Measurements from ENCODE around the gene SLC39A5. TPM values are rescaled to one million over a fixed set of nuclear protein-coding genes. Genes with fewer than 3 reads are reported as not detected.

Gene SLC39A5, protein sequence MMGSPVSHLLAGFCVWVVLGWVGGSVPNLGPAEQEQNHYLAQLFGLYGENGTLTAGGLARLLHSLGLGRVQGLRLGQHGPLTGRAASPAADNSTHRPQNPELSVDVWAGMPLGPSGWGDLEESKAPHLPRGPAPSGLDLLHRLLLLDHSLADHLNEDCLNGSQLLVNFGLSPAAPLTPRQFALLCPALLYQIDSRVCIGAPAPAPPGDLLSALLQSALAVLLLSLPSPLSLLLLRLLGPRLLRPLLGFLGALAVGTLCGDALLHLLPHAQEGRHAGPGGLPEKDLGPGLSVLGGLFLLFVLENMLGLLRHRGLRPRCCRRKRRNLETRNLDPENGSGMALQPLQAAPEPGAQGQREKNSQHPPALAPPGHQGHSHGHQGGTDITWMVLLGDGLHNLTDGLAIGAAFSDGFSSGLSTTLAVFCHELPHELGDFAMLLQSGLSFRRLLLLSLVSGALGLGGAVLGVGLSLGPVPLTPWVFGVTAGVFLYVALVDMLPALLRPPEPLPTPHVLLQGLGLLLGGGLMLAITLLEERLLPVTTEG
- 0.15 TPM in 1 of 2 replicates, not detected in the other for total RNA-seq (2021)
- long read RNA-seq = 0 reads

DNA sequence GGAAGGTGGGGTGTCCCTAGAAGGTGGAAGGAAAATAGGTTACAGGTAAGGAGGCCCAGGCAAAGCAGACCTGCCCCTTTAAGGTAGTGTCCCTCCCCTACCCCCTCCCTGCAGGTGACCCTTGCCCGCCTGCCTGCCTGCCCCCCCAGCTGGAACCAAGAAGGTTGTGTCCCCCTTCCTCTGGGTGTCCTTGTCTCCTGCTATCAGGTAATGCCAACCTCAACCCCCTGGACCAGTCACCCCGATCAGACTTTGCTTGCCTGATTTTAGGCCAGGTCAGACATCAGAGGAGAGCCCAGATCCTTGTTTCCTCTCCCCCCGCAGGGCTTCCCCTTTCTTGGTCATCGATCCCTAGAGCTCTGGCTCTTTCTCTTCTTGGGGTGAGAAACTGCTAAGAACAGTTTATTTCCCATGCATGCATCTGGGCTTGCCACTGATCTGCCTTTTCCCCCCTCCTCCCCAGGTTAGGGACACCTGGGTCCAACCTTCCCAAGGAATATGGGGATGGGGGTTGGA is at the start of gene SLC39A5:
SLC39A5 (plus strand) TSS at position 136 of the 516 bp plus-strand sequence. CDS start 1,224 bp downstream, outside the sequence.
- H3K14ac ChIP-seq (ENCODE audit: insufficient read depth, low read length) = no peak within 1 kb of the TSS
- peaks cover 2 to 17% (median 10%) of the 10 kb centered on the region in 3 experiments; a peak in 5 of 7 replicates for H3K36me3 Mint-ChIP-seq (ENCODE audit: insufficient read depth in 1 of 3, low read depth in 3 of 3)
- H3K4me1 Mint-ChIP-seq = peaks cover 15 to 18% of the 10 kb centered on the region in 2 experiments
- WGBS (ENCODE audit: extremely low coverage, insufficient read length, low lambda C conversion rate) = no CpG with 5 or more reads among the region's 4 CpGs
- no peak within 1 kb of the TSS for H2BK120ac ChIP-seq (ENCODE audit: low read depth, low read length, poor library complexity, severe bottlenecking)
- no peak within 1 kb of the TSS for H2BK15ac ChIP-seq (ENCODE audit: low read depth, low read length)
- no peak within 1 kb of the TSS for H3K56ac ChIP-seq (ENCODE audit: insufficient read length, low read depth, low read length)
- H2BK20ac ChIP-seq (ENCODE audit: low read depth, low read length, poor library complexity, severe bottlenecking) = no peak within 1 kb of the TSS
- H3K9ac ChIP-seq (ENCODE audit: extremely low read depth, insufficient read length, low read length) = no peak within 1 kb of the TSS
- no peak within 1 kb of the TSS for H2BK5ac ChIP-seq (ENCODE audit: insufficient read length, low read length)
- DNase-seq = no peak
- TF ChIP-seq, protein P1, sequence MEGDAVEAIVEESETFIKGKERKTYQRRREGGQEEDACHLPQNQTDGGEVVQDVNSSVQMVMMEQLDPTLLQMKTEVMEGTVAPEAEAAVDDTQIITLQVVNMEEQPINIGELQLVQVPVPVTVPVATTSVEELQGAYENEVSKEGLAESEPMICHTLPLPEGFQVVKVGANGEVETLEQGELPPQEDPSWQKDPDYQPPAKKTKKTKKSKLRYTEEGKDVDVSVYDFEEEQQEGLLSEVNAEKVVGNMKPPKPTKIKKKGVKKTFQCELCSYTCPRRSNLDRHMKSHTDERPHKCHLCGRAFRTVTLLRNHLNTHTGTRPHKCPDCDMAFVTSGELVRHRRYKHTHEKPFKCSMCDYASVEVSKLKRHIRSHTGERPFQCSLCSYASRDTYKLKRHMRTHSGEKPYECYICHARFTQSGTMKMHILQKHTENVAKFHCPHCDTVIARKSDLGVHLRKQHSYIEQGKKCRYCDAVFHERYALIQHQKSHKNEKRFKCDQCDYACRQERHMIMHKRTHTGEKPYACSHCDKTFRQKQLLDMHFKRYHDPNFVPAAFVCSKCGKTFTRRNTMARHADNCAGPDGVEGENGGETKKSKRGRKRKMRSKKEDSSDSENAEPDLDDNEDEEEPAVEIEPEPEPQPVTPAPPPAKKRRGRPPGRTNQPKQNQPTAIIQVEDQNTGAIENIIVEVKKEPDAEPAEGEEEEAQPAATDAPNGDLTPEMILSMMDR (conservative IDR thresholded peaks at IDR 0.05) = no peak
- H4K5ac ChIP-seq (ENCODE audit: insufficient read length, low read depth, low read length) = no peak within 1 kb of the TSS
- no peaks in the 10 kb centered on the region for H3K79me2 ChIP-seq (ENCODE audit: insufficient read depth, low read length)
- H2AK5ac ChIP-seq (ENCODE audit: insufficient read length, low read length) = no peak within 1 kb of the TSS
- no peaks in the 10 kb centered on the region; a peak in 1 of 5 replicates for H3K9me3 Mint-ChIP-seq
- no peak within 1 kb of the TSS for H3K23ac ChIP-seq (ENCODE audit: insufficient read length, low read depth, low read length)
- peaks cover 3% of the 10 kb centered on the region for H4K20me1 ChIP-seq (ENCODE audit: control insufficient read depth, insufficient read depth, insufficient read length)
- no peak within 1 kb of the TSS; a peak in 1 of 5 replicates for H3K4me3 Mint-ChIP-seq
- no peak within 1 kb of the TSS for H2AFZ ChIP-seq (ENCODE audit: low read length)
- peaks cover 9% of the 10 kb centered on the region for H3K27me3 Mint-ChIP-seq (ENCODE audit: low read depth)
- no peak within 1 kb of the TSS for H4K8ac ChIP-seq (replicated peaks; ENCODE audit: insufficient read length, low read depth, low read length)
- H4K91ac ChIP-seq (ENCODE audit: insufficient read length, low read depth, low read length) = no peak within 1 kb of the TSS
- H3K18ac ChIP-seq (ENCODE audit: insufficient read length, low read depth, low read length) = no peak within 1 kb of the TSS
- H3K4me1 ChIP-seq (ENCODE audit: insufficient read depth, low read length) = no peaks in the 10 kb centered on the region
- H3K27ac Mint-ChIP-seq = no peak within 1 kb of the TSS; a peak in 1 of 7 replicates
- no peaks in the 10 kb centered on the region for H3K79me1 ChIP-seq (ENCODE audit: insufficient read depth, low read depth, low read length, poor library complexity, severe bottlenecking)
- H3K23me2 ChIP-seq (ENCODE audit: insufficient read length, low read depth, low read length, poor library complexity, severe bottlenecking) = no peaks in the 10 kb centered on the region
- no peak within 1 kb of the TSS for H3K4ac ChIP-seq (ENCODE audit: low read depth, low read length)
- H3K9me3 ChIP-seq (ENCODE audit: control insufficient read depth, low read depth, low read length) = no peaks in the 10 kb centered on the region
- H3T11ph ChIP-seq (ENCODE audit: low read length) = no peak within 1 kb of the TSS
- H3K27me3 ChIP-seq (ENCODE audit: insufficient read depth, low read length) = no peaks in the 10 kb centered on the region
- no peak within 1 kb of the TSS for H3K27ac ChIP-seq (ENCODE audit: insufficient read length, low read depth, low read length)
- no peak within 1 kb of the TSS for H2BK12ac ChIP-seq (ENCODE audit: insufficient read length, low read depth, low read length)
- no peak within 1 kb of the TSS for H3K4me2 ChIP-seq (ENCODE audit: insufficient read depth, insufficient read length, low read length)

Data from H9 (cell line).